Mammary epithelial cell (primary cell): Measurements from ENCODE around the gene DNAJB9.

Source experiments
- CTCF ChIP-seq, 2 donors: IDR thresholded peaks in 1 of 2; conservative IDR thresholded peaks in 1 of 2; 2 replicates each; pipeline ENCODE4 v1.5.1; 2011 to 2012; ENCODE audit warnings: inconsistent platforms in 2 of 2, low read length in 2 of 2, mild to moderate bottlenecking in 2 of 2, control low read depth in 1 of 2, low read depth in 1 of 2; ENCODE audit not compliant: insufficient read depth in 1 of 2; ENCODE audit errors: extremely low read depth in 1 of 2
- EZH2 ChIP-seq: IDR thresholded peaks from 2 replicates; pipeline ENCODE4 v1.6.1; 2012; ENCODE audit warnings: low read length, inconsistent platforms, borderline replicate concordance

DNA sequence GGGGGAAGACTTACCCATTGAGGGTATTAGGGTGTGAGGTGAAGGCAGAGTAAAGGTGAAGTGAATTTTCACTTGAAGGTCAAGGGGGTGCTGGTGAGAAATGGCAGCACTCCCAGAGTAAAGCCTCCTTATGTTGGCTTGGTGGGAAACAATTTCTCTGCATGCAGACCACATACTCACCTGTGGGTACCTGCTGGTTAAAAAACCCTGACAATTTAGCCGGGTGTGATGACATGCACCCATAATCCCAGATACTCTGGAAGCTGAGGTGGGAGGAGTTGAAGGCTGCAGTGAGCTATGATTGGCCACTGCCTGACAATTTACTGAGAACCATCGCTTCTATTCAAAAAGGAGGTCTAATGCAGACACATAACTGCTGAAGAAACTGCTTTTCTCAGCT is 5.5 kb downstream of the DNAJB9 start:
- TF ChIP-seq CTCF (conservative IDR thresholded peaks at IDR 0.05 in 1 of 2, IDR thresholded peaks at IDR 0.05 in 1 of 2; ENCODE audit: extremely low read depth in 1 of 2, insufficient read depth in 1 of 2, low read depth in 1 of 2, low read length in 2 of 2) (no peak), EZH2 (no peak)
